Left lung (tissue), 10 donors: ENCODE measurements around the gene EEF1AKMT4. TPM values are rescaled to one million over a fixed set of nuclear protein-coding genes. Genes with fewer than 3 reads are reported as not detected.

Source experiments
- ATAC-seq: fragments of 200-7000 bp; cut with Tn5 transposase; one replicate; pipeline ENCODE4 v1.9.1; 2020; ENCODE audit warnings: moderate library complexity
- DNase-seq, 4 donors: peaks; one replicate each; pipeline ENCODE4 v3.0.0-alpha.2; 2013 to 2020
- H3K27ac ChIP-seq, 2 donors: fragments of 200-600 bp; sonication (generic) in 1 of 2; one replicate each; pipeline versions ENCODE4 v1.5.0 to v1.8.0; 2020 to 2021
- H3K27me3 ChIP-seq, 2 donors: fragments of 200-600 bp; sonication (generic) in 1 of 2; one replicate each; pipeline versions ENCODE4 v1.5.0 to v1.8.0; 2020 to 2021
- H3K36me3 ChIP-seq, 2 donors: fragments of 200-600 bp; sonication (generic) in 1 of 2; one replicate each; pipeline versions ENCODE4 v1.5.0 to v1.8.0; 2020 to 2021
- H3K4me1 ChIP-seq, 2 donors: fragments of 200-600 bp; one replicate each; pipeline ENCODE4 v1.8.0; 2021
- H3K4me3 ChIP-seq, 2 donors: fragments of 200-600 bp; sonication (generic) in 1 of 2; one replicate each; pipeline versions ENCODE4 v1.5.0 to v1.8.0; 2020 to 2021; ENCODE audit warnings: mild to moderate bottlenecking in 1 of 2
- H3K9me3 ChIP-seq, 2 donors: fragments of 200-600 bp; sonication (generic) in 1 of 2; one replicate each; pipeline versions ENCODE4 v1.5.0 to v1.8.0; 2020 to 2021
- intact Hi-C, 2 donors: fragments of 100-400 bp; cut with DNase I; formaldehyde crosslinking; loops; one replicate each; pipeline versions ENCODE4 v1.11.2 to v1.14.2; 2022
- polyA plus RNA-seq, 6 donors: library from polyadenylated mRNA; unstranded; fragments of 120-200 nt; gene quantifications; one replicate each; pipeline ENCODE4 v1.2.1, GENCODE V29; 2013; ENCODE audit not compliant: insufficient read length in 6 of 6
- total RNA-seq, 2 donors: library from RNA; stranded (reverse); fragmentation: NEBNext Ultra II Directional; extraction: Animal tissue kit (Norgen Biotek cat#: 25700); gene quantifications; one replicate each; pipeline ENCODE4 v1.2.1, GENCODE V29; 2021
- TF ChIP-seq, protein P1 (sequence below), 2 donors: fragments of 200-600 bp; sonication (generic) in 1 of 2; IDR thresholded peaks; one replicate each; pipeline versions ENCODE4 v1.5.0 to v1.8.0; 2021; ENCODE audit warnings: antibody characterized with exemption in 2 of 2
- donor health status: DM: no; HTN: yes; CAD: no.
- donor health status: DM: no; HTN: no; CAD: no.

The EEF1AKMT4 gene
- total and polyA plus RNA-seq, 8 donors: 1.8 to 6.5 (median 2.7) TPM

DNA sequence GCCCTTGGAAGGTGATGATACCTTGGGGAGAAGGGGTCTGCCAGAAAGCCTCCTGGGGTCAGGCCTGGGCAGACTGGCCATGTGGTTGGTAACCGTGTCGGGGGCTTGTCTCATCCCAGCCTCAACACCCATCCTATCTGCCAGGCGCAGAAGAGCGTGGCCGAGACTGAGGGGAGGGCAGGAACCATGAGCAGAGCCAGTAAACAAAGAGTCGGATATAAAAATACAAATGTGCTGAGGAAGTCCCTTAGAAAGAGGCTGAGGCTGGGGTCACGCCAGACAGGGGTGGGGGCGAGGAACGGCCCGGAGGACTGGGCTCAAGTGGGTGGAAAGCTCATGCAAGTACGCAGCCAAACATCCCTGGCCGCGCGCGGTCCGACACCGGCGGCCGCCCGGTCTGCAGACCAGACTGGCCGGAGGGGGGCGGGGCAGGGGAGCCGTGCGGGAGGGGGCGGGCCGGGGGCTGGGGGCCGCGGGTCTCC lies 10.0 kb downstream of the EEF1AKMT4 start:
- TF ChIP-seq, protein P1, sequence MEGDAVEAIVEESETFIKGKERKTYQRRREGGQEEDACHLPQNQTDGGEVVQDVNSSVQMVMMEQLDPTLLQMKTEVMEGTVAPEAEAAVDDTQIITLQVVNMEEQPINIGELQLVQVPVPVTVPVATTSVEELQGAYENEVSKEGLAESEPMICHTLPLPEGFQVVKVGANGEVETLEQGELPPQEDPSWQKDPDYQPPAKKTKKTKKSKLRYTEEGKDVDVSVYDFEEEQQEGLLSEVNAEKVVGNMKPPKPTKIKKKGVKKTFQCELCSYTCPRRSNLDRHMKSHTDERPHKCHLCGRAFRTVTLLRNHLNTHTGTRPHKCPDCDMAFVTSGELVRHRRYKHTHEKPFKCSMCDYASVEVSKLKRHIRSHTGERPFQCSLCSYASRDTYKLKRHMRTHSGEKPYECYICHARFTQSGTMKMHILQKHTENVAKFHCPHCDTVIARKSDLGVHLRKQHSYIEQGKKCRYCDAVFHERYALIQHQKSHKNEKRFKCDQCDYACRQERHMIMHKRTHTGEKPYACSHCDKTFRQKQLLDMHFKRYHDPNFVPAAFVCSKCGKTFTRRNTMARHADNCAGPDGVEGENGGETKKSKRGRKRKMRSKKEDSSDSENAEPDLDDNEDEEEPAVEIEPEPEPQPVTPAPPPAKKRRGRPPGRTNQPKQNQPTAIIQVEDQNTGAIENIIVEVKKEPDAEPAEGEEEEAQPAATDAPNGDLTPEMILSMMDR (IDR thresholded peaks at IDR 0.05): no peak
- H3K27me3 ChIP-seq: peaks cover 22 to 64% of the 10 kb centered on the region in 2 donors
- ATAC-seq: no peak
- no peaks in the 10 kb centered on the region for H3K9me3 ChIP-seq
- H3K4me3 ChIP-seq: no peak overlapping the region
- peaks cover 0 to 15% of the 10 kb centered on the region in 2 donors for H3K36me3 ChIP-seq
- no peak overlapping the region for H3K27ac ChIP-seq
- no peak for DNase-seq
- intact Hi-C loops: no loop called here
- peaks cover 16 to 31% of the 10 kb centered on the region in 2 donors for H3K4me1 ChIP-seq

DNA sequence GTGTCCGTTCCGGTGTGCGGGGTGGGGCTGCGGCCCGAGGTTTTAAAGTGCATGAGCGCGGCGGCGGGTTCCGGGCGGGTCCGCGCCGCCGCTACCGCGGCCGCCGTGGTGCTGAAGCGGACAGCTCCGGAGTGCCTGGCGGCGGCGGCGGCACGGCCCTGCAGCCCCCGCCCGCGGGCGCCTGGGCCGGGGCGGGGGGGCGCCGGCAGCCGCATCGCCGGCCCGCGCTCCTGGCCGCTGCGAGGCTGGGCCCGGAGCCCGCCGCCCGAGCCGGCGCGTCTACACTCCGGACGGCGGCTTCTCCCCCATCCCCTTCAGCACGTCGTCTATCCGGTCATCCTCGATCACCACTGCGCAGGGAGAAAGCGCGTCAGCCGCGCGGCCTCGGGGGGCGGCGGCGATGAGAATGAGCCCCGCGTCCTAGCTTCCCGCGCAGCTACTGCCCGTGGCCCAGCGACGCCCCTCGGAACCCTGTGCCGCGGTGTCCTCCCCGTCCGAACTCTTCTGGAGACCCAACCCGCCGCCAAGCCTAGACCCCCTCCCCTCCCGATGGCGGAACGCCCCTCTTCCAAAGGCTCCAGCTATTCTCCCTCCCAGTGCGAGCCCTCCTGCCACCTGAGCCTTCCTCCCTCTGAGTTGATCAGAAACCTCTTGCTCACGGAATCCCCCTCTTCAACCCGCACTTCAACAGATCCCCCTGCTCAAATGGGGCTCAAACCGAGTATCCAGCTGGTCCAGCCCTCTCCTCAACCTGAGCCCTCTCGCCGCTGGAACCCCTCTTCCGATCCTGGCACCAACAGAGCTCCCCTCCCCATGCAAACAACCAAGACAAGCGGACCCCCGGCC lies 10.6 kb downstream of the EEF1AKMT4 start:
- Histone ChIP-seq H3K36me3 (peaks cover 0 to 15% of the 10 kb centered on the region in 2 donors), H3K4me3 (peak overlapping the region in 1 of 2 donors; percentile 47), H3K27ac (no peak overlapping the region), H3K9me3 (no peaks in the 10 kb centered on the region), H3K4me1 (peaks cover 16 to 31% of the 10 kb centered on the region in 2 donors), H3K27me3 (peaks cover 22 to 70% of the 10 kb centered on the region in 2 donors)
- ATAC-seq (peak; percentile 79), DNase-seq (peak in 3 of 4 donors; percentile 34 to 85 (median 43))
- TF ChIP-seq, protein P1 (IDR thresholded peaks at IDR 0.05): no peak
- intact Hi-C loops: no loop called here

DNA sequence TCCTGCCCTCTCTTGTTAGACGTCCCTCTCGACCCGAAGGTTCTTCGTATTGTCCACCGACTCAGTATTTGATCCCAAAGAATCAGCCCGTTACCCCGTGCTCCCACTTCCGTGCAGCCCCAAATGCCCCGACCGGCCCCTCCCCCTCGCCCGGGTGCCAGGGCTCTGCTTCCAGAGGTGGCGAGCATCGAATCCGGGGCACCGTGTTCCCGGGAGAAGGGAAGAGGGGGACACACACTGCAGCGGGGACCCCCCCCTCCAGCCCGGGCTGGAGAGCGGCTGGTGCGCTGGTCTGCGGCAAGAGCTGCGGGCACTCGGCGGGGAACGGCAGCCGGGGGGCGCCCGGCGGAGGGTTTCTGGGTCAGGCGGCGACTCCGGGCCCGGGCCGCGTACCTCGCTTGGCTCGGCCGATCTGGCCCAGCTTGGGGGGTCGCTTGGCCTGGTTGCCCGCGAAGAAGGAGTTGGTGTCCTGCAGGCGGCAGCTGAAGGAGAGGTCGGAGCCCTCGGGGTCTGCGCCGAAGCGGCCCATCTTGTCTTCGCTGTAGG lies 11.3 kb downstream of the EEF1AKMT4 start:
- H3K27me3 ChIP-seq: peaks cover 22 to 77% of the 10 kb centered on the region in 2 donors
- H3K4me3 ChIP-seq: peak overlapping the region; percentile 27 to 47
- peaks cover 16 to 31% of the 10 kb centered on the region in 2 donors for H3K4me1 ChIP-seq
- H3K9me3 ChIP-seq: no peaks in the 10 kb centered on the region
- intact Hi-C loops: no loop called here
- H3K36me3 ChIP-seq: peaks cover 0 to 15% of the 10 kb centered on the region in 2 donors
- TF ChIP-seq, protein P1 (IDR thresholded peaks at IDR 0.05): no peak
- DNase-seq: no peak
- no peak overlapping the region for H3K27ac ChIP-seq
- ATAC-seq: no peak

DNA sequence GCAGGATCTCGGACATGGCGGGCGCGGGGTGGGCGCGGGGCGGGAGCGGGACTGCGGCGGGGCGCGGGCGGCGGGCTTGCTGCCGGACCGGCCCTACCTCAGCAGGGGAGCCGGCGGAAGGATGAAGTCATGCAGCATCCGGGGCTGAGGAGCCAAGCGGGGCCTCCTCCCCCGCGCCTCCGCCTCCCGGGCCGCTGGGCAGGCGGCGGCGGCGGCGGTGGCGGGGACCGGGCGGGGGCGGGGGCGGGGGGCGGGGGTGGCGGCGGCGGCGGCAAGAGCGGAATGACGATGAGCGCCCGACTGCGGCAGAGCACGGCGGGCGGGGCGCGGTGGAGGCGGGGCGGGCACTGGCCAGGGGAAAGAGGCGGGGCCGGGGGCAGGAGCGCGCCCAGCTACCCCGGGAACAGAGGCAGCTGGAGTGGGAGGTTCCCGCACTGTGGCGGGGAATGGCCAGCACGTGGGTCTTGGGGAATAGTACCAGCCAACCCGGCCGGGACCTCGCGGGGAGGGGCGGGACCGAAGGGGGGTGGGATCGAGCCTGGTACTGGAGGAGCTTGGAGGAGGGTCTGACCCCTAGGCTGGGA lies 11.9 kb downstream of the EEF1AKMT4 start, which contains the start of gene CAMK2N2:
Gene CAMK2N2 (minus strand): TSS at position 284 of the 584 bp plus-strand sequence. CDS start 268 bp downstream, at position 16.
- TF ChIP-seq, protein P1 (IDR thresholded peaks at IDR 0.05): no peak
- intact Hi-C loops: no loop called here
- peaks cover 0 to 15% of the 10 kb centered on the region in 2 donors for H3K36me3 ChIP-seq
- H3K9me3 ChIP-seq: no peaks in the 10 kb centered on the region
- peaks cover 16 to 31% of the 10 kb centered on the region in 2 donors for H3K4me1 ChIP-seq
- ATAC-seq (peak; percentile 83), DNase-seq (peak in 2 of 4 donors; percentile 60 to 88)
- no peak within 1 kb of the TSS for H3K27ac ChIP-seq
- peak within 1 kb of the TSS; percentile 33 to 47 for H3K4me3 ChIP-seq
- H3K27me3 ChIP-seq: peaks cover 22 to 83% of the 10 kb centered on the region in 2 donors
